Esophagus squamous epithelium (tissue), 5 donors: ENCODE results near the gene STEEP1. TPM values are rescaled to one million over a fixed set of nuclear protein-coding genes. Genes with fewer than 3 reads are reported as not detected.
A peak's percentile ranks its signal among the peaks of the same experiment; 100 is the strongest.

Experiments used
- DNase-seq: peaks from one replicate; lab custom pipeline; 2025; lab: John Stamatoyannopoulos, UW
- H3K27ac ChIP-seq, 4 donors: fragments of 200-600 bp; sonication (generic); one replicate each; pipeline ENCODE4 v1.5.1; 2016 to 2019; ENCODE audit warnings: mild to moderate bottlenecking in 1 of 4
- H3K27me3 ChIP-seq, 4 donors: fragments of 200-600 bp; sonication (generic); 1 replicate in 3 of 4; 2 replicates in 1 of 4; pipeline versions ENCODE4 v1.5.1 to v1.6.0; 2017 to 2021; ENCODE audit warnings: antibody characterized with exemption in 1 of 4
- H3K36me3 ChIP-seq, 3 donors: fragments of 200-600 bp; sonication (generic); one replicate each; pipeline ENCODE4 v1.5.1; 2016 to 2019
- H3K4me1 ChIP-seq, 3 donors: fragments of 200-600 bp; sonication (generic); one replicate each; pipeline ENCODE4 v1.5.1; 2017 to 2019
- H3K4me3 ChIP-seq, 4 donors: fragments of 200-600 bp; sonication (generic); 1 replicate in 3 of 4; 2 replicates in 1 of 4; pipeline ENCODE4 v1.5.1; 2016 to 2019; ENCODE audit warnings: mild to moderate bottlenecking in 2 of 4, moderate library complexity in 1 of 4
- H3K9me3 ChIP-seq, 3 donors: fragments of 200-600 bp; sonication (generic); one replicate each; pipeline ENCODE4 v1.5.1; 2016 to 2019
- POLR2A ChIP-seq, 4 donors: fragments of 450-650 bp; IDR thresholded peaks; one replicate each; pipeline ENCODE4 v1.6.1; 2017; ENCODE audit warnings: antibody characterized with exemption in 4 of 4, mild to moderate bottlenecking in 4 of 4, moderate library complexity in 3 of 4
- WGBS, 2 donors: methylation state at CpG; one replicate each; pipeline ENCODE4 v1.1.5; 2018; 5-methylcytosine and 5-hydroxymethylcytosine counted together
- intact Hi-C: fragments of 100-400 bp; cut with DNase I; formaldehyde crosslinking; loops from one replicate; pipeline ENCODE4 v1.15.0; 2022
- total RNA-seq, 4 donors: library from RNA; depleted of rRNA; stranded (reverse); fragments of >200 nt; gene quantifications; one replicate each; pipeline ENCODE4 v1.1.0, GENCODE V29; 2016
- TF ChIP-seq, protein P1 (sequence below), 6 experiments: fragments of 450-650 bp in 4 of 6; fragments of 200-600 bp in 2 of 6; sonication (generic) in 2 of 6; IDR thresholded peaks; one replicate each; pipeline ENCODE4 v1.5.1; 2016 to 2019; ENCODE audit warnings: antibody characterized with exemption in 6 of 6, mild to moderate bottlenecking in 4 of 6, moderate library complexity in 4 of 6
- donor health status: DM: yes; HTN: yes; CAD: no.

The STEEP1 gene
- total RNA-seq, 4 donors from 2014 or later, result 14.8 to 31.1 (median 17.2) TPM

DNA sequence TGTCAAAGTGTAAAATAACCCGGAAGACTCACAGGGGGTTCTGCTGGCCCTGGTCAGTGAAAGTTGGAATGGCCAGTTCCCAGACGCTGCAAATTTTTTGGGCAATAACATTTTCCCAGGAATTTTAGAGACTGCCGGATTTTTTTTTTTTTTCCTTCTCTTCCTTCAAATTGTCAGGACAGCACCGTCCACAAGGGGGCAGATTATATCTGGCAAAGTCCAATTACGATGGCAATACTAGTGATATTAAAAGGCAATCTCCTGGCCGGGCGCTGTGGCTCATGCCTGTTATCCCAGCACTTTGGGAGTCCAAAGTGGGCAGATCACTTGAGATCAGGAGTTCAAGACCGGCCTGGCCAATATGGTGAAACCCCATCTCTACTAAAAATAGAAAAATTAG, 76.5 kb downstream of the STEEP1 start:
- Histone ChIP-seq H3K27ac (no peak overlapping the region), H3K9me3 (no peaks in the 10 kb centered on the region), H3K4me3 (no peak overlapping the region), H3K36me3 (no peaks in the 10 kb centered on the region), H3K4me1 (peaks cover 0 to 18% (median 0%) of the 10 kb centered on the region in 3 donors), H3K27me3 (no peaks in the 10 kb centered on the region)
- intact Hi-C loops, result no loop called here
- no peak for TF ChIP-seq POLR2A (IDR thresholded peaks at IDR 0.05)
- TF ChIP-seq, protein P1, sequence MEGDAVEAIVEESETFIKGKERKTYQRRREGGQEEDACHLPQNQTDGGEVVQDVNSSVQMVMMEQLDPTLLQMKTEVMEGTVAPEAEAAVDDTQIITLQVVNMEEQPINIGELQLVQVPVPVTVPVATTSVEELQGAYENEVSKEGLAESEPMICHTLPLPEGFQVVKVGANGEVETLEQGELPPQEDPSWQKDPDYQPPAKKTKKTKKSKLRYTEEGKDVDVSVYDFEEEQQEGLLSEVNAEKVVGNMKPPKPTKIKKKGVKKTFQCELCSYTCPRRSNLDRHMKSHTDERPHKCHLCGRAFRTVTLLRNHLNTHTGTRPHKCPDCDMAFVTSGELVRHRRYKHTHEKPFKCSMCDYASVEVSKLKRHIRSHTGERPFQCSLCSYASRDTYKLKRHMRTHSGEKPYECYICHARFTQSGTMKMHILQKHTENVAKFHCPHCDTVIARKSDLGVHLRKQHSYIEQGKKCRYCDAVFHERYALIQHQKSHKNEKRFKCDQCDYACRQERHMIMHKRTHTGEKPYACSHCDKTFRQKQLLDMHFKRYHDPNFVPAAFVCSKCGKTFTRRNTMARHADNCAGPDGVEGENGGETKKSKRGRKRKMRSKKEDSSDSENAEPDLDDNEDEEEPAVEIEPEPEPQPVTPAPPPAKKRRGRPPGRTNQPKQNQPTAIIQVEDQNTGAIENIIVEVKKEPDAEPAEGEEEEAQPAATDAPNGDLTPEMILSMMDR (IDR thresholded peaks at IDR 0.05), result peak; percentile 50 to 71 (median 60)
- 2 to 24% methylated on average over 5 to 7 of the region's 8 CpGs for WGBS, 2 donors
- DNase-seq, result no peak

Other genes starting within 250 kb of the STEEP1 start
- 10 to 100 TPM; 26.1 to 39.0 (median 33.3) TPM for gene SLC25A43, start 166.1 kb downstream of the STEEP1 start, total RNA-seq
- 100 to 1,000 TPM; 427 to 606 (median 480) TPM for gene SLC25A5, start 97.0 kb downstream of the STEEP1 start, total RNA-seq
- 10 to 100 TPM; 26.7 to 40.9 (median 38.8) TPM for gene UBE2A, start 9.2 kb upstream of the STEEP1 start, total RNA-seq
- gene NKRF, start 41.0 kb upstream of the STEEP1 start, total RNA-seq, result 1 to 10 TPM; 5.5 to 9.0 (median 7.9) TPM
- 10 to 100 TPM in 2 of 4 donors, 1 to 10 TPM in 2; 3.4 to 13.4 (median 8.2) TPM for gene SEPTIN6, start 127.8 kb upstream of the STEEP1 start, total RNA-seq
- under 1 TPM in 1 of 4 donors, not detected in 3; 0.38 TPM for gene SOWAHD, start 193.2 kb upstream of the STEEP1 start, total RNA-seq
- 1,000 to 10,000 TPM; 1,415 to 8,821 (median 6,699) TPM for gene RPL39, start 226.2 kb upstream of the STEEP1 start, total RNA-seq